ENCODE results near the gene PPIL6. TPM values are rescaled to one million over a fixed set of nuclear protein-coding genes. Genes with fewer than 3 reads are reported as not detected.

The PPIL6 gene
- total RNA-seq, 1 experiment from 2014 or later = 0.62 TPM

- CTCF ChIA-PET = no interaction called here
- H3K9ac ChIP-seq (ENCODE audit: low read length) = no peak overlapping the region
- intact Hi-C loops (cut with micrococcal nuclease) = no loop called here
- TF ChIP-seq CTCF (conservative IDR thresholded peaks at IDR 0.05; ENCODE audit: low read depth, low read length) (no peak), EZH2 (IDR thresholded peaks at IDR 0.05; ENCODE audit: low read length, unreplicated experiment) (no peak), EZH2phosphoT487 (IDR thresholded peaks at IDR 0.05; ENCODE audit: borderline replicate concordance, low read length) (no peak)
- peak overlapping the region; percentile 43; the same call in 1 of the 2 replicates for H3K4me2 ChIP-seq (ENCODE audit: low read length)
- no peak overlapping the region for H3K4me3 ChIP-seq (ENCODE audit: low read length)
- H3K27ac ChIP-seq (ENCODE audit: low read length) = no peak overlapping the region
- no TSS peak for BruUV-seq (replicated peaks)
- no peaks in the 10 kb centered on the region for H3K9me3 ChIP-seq (ENCODE audit: low read length)
- H3K79me2 ChIP-seq (ENCODE audit: low read length) = no peaks in the 10 kb centered on the region
- no peaks in the 10 kb centered on the region for H3K27me3 ChIP-seq (ENCODE audit: low read length)
- no peaks in the 10 kb centered on the region for H3K36me3 ChIP-seq (ENCODE audit: low read depth, low read length)
- ATAC-seq (no peak), DNase-seq (no peak)
- H2AFZ ChIP-seq (ENCODE audit: low read length) = peak overlapping the region; percentile 9; the same call in 1 of the 2 replicates
- no peaks in the 10 kb centered on the region for H3F3A ChIP-seq (ENCODE audit: low read length, unreplicated experiment)
- no peaks in the 10 kb centered on the region for H3K9me2 ChIP-seq (replicated peaks; ENCODE audit: low read length)
- no peaks in the 10 kb centered on the region for H4K20me1 ChIP-seq (ENCODE audit: low read length)
- H3K4me1 ChIP-seq (ENCODE audit: insufficient read depth, low read length) = peaks cover 18% of the 10 kb centered on the region
- POLR2A ChIA-PET (ENCODE audit: unreplicated experiment) = interaction anchor here (0.7 to 1.0 kb wide), 2 partner anchors 11 to 46 kb away, joined by 3 to 6 read pairs; partner anchors contain the start of gene SMPD2
These were observed 10.9 kb downstream of the PPIL6 start for GRCh38 chr6:109429496-109429895.

- no peaks in the 10 kb centered on the region for H3K36me3 ChIP-seq (ENCODE audit: low read depth, low read length)
- no peak for TF ChIP-seq EZH2phosphoT487 (IDR thresholded peaks at IDR 0.05; ENCODE audit: borderline replicate concordance, low read length)
- H3K79me2 ChIP-seq (ENCODE audit: low read length) = no peaks in the 10 kb centered on the region
- no peaks in the 10 kb centered on the region for H3F3A ChIP-seq (ENCODE audit: low read length, unreplicated experiment)
- H2AFZ ChIP-seq (ENCODE audit: low read length) = peak overlapping the region; percentile 9; the same call in 1 of the 2 replicates
- CTCF ChIA-PET = no interaction called here
- no peak overlapping the region for H3K27ac ChIP-seq (ENCODE audit: low read length)
- ATAC-seq = peak; percentile 66
- no peaks in the 10 kb centered on the region for H3K27me3 ChIP-seq (ENCODE audit: low read length)
- H4K20me1 ChIP-seq (ENCODE audit: low read length) = no peaks in the 10 kb centered on the region
- peak overlapping the region; percentile 43; the same call in 1 of the 2 replicates for H3K4me2 ChIP-seq (ENCODE audit: low read length)
- DNase-seq = peak; percentile 32
- H3K4me3 ChIP-seq (ENCODE audit: low read length) = peak overlapping the region; percentile 22; the same call in 1 of the 2 replicates
- peaks cover 23% of the 10 kb centered on the region for H3K4me1 ChIP-seq (ENCODE audit: insufficient read depth, low read length)
- no peaks in the 10 kb centered on the region for H3K9me2 ChIP-seq (replicated peaks; ENCODE audit: low read length)
- intact Hi-C loops (cut with micrococcal nuclease) = no loop called here
- H3K9ac ChIP-seq (ENCODE audit: low read length) = no peak overlapping the region
- no TSS peak for BruUV-seq (replicated peaks)
- no peaks in the 10 kb centered on the region for H3K9me3 ChIP-seq (ENCODE audit: low read length)
- POLR2A ChIA-PET (ENCODE audit: unreplicated experiment) = interaction anchor here (0.7 to 1.0 kb wide), 2 partner anchors 12 to 47 kb away, joined by 3 to 6 read pairs; partner anchors contain the start of gene SMPD2
These were observed 11.4 kb downstream of the PPIL6 start for GRCh38 chr6:109428889-109429477.

GRCh38 chr6:109424946-109425345 is 15.5 kb downstream of the PPIL6 start:
- Histone ChIP-seq H3K4me1 (ENCODE audit: insufficient read depth, low read length) (peaks cover 37% of the 10 kb centered on the region), H3K9ac (ENCODE audit: low read length) (no peak overlapping the region), H3K79me2 (ENCODE audit: low read length) (no peaks in the 10 kb centered on the region), H3K36me3 (ENCODE audit: low read depth, low read length) (no peaks in the 10 kb centered on the region), H3K27ac (ENCODE audit: low read length) (peak overlapping the region; percentile 62), H4K20me1 (ENCODE audit: low read length) (no peaks in the 10 kb centered on the region), H3K9me2 (replicated peaks; ENCODE audit: low read length) (no peaks in the 10 kb centered on the region), H3K9me3 (ENCODE audit: low read length) (no peaks in the 10 kb centered on the region), H3F3A (ENCODE audit: low read length, unreplicated experiment) (no peaks in the 10 kb centered on the region), H2AFZ (ENCODE audit: low read length) (no peak overlapping the region), H3K4me2 (ENCODE audit: low read length) (peak overlapping the region; percentile 21), H3K27me3 (ENCODE audit: low read length) (no peaks in the 10 kb centered on the region), H3K4me3 (ENCODE audit: low read length) (no peak overlapping the region)
- DNase-seq (no peak), ATAC-seq (no peak)
- TF ChIP-seq EZH2 (IDR thresholded peaks at IDR 0.05; ENCODE audit: low read length, unreplicated experiment) = no peak
- TF ChIP-seq CTCF (conservative IDR thresholded peaks at IDR 0.05; ENCODE audit: low read depth, low read length) = no peak
- no peak for TF ChIP-seq EZH2phosphoT487 (IDR thresholded peaks at IDR 0.05; ENCODE audit: borderline replicate concordance, low read length)
- intact Hi-C loops (cut with micrococcal nuclease) = no loop called here
- CTCF ChIA-PET = no interaction called here
- BruUV-seq (replicated peaks) = no TSS peak
- POLR2A ChIA-PET (ENCODE audit: unreplicated experiment) = interaction anchor here (0.6 kb wide), 1 partner anchor 14 kb away, joined by 3 read pairs; no protein-coding TSS in a partner anchor
